Activated CD4-positive, alpha-beta T cell treated with anti-CD3 and anti-CD28 coated beads for 36 hours (primary cell): ENCODE results near the gene ALS2. TPM values are rescaled to one million over a fixed set of nuclear protein-coding genes. Genes with fewer than 3 reads are reported as not detected.

Source experiments
- ATAC-seq: fragments of 200-7000 bp; cut with Tn5 transposase; one replicate; pipeline ENCODE4 v1.10.0; 2021; ENCODE audit warnings: mild to moderate bottlenecking, moderate library complexity
- CTCF ChIA-PET: fragments of 350-600 bp; sonication (Branson Sonifier 250); formaldehyde crosslinking; loops from one replicate; lab custom pipeline; 2021; ENCODE audit warnings: antibody characterized with exemption; lab: Charles Lee
- POLR2A ChIA-PET: fragments of 350-600 bp; sonication (Branson Sonifier 250); formaldehyde crosslinking; loops from one replicate; lab custom pipeline; 2021; ENCODE audit warnings: antibody characterized with exemption, inconsistent platforms; lab: Charles Lee
- DNase-seq: peaks from one replicate; pipeline ENCODE4 v3.0.0-alpha.2; 2020
- H3K27ac Mint-ChIP-seq: one replicate; pipeline ENCODE4 v1.8.0; 2021; ENCODE audit warnings: mixed read lengths
- H3K27me3 Mint-ChIP-seq: one replicate; pipeline ENCODE4 v1.8.0; 2021; ENCODE audit warnings: mixed read lengths
- H3K36me3 Mint-ChIP-seq: one replicate; pipeline ENCODE4 v1.8.0; 2021; ENCODE audit warnings: low read depth, mixed read lengths
- H3K4me1 Mint-ChIP-seq: one replicate; pipeline ENCODE4 v1.8.0; 2021; ENCODE audit warnings: mixed read lengths
- H3K4me3 Mint-ChIP-seq: one replicate; pipeline ENCODE4 v1.8.0; 2021; ENCODE audit warnings: mild to moderate bottlenecking, moderate library complexity, mixed read lengths
- H3K9me3 Mint-ChIP-seq: one replicate; pipeline ENCODE4 v1.8.0; 2021; ENCODE audit warnings: low read depth, mixed read lengths
- intact Hi-C, 2 experiments: fragments of 100-400 bp; cut with DNase I in 1 of 2; cut with micrococcal nuclease in 1 of 2; formaldehyde crosslinking; loops; one replicate each; pipeline versions ENCODE4 v1.14.2 to v1.15.1; 2022 to 2024; cut with DNase I, micrococcal nuclease
- total RNA-seq, 2 experiments: library from RNA; stranded (reverse); gene quantifications; one replicate each; pipeline ENCODE4 v1.2.3, GENCODE V29; 2021

The ALS2 gene
- total RNA-seq, 2 experiments from 2014 or later = 12.3 to 12.4 TPM

DNA sequence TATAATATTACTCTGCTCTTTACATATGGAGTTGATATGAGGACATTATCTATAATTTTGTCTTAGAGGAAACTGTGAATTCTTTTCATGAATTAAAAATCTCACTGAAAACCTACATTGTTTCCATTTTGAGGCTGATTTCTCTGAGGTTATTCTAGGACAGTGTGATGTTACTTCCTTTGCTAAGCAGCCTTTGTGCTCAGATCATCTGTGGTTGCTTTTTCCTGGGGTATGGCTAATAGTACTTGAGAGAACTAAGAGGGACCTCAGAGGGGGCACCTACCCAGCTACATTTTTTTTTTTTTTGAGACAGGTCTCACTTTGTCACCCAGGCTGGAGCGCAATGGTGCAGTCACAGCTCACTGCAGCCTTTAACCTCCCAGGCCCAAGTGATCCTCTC is 73.6 kb downstream of the ALS2 start:
- Mint-ChIP-seq H3K27me3 (no peaks in the 10 kb centered on the region), H3K4me3 (no peak overlapping the region), H3K9me3 (no peaks in the 10 kb centered on the region), H3K27ac (no peak overlapping the region), H3K36me3 (peaks cover 8% of the 10 kb centered on the region), H3K4me1 (no peaks in the 10 kb centered on the region)
- ChIA-PET CTCF (no interaction called here), POLR2A (no interaction called here)
- ATAC-seq (no peak), DNase-seq (no peak)
- intact Hi-C loops = no loop called here

- DNase-seq (no peak), ATAC-seq (no peak)
- Mint-ChIP-seq H3K27ac (no peak overlapping the region), H3K9me3 (no peaks in the 10 kb centered on the region), H3K27me3 (no peaks in the 10 kb centered on the region), H3K36me3 (peaks cover 8% of the 10 kb centered on the region), H3K4me3 (no peak overlapping the region), H3K4me1 (no peaks in the 10 kb centered on the region)
- intact Hi-C loops = no loop called here
- ChIA-PET POLR2A (no interaction called here), CTCF (no interaction called here)
Observed at GRCh38 chr2:201704536-201704935, 76.2 kb downstream of the ALS2 start.

- no peak for ATAC-seq
Observed at GRCh38 chr2:201701646-201702045, 79.1 kb downstream of the ALS2 start.

DNA sequence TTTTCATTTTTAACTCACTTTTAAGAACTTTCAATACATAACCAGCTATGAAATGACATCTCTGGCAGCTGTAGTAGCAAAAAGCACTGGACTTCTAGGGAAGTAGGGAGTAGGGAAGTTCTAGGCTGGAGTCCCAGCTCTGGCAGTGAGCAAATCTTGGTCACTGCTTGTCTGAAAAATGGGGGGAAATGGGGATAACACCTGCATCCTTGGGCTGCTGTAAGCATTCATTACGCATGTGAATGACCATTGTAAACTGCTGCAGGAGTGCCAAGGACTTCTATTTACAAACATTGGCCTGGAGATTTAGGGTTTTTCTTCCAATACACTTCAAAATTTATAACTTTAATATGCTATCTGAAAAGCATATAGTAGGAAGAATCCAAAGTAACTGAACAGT is 81.3 kb downstream of the ALS2 start:
- ChIA-PET POLR2A (no interaction called here), CTCF (no interaction called here)
- Mint-ChIP-seq H3K36me3 (peaks cover 3% of the 10 kb centered on the region), H3K9me3 (no peaks in the 10 kb centered on the region), H3K27ac (no peak overlapping the region), H3K27me3 (no peaks in the 10 kb centered on the region), H3K4me3 (no peak overlapping the region), H3K4me1 (peaks cover 3% of the 10 kb centered on the region)
- intact Hi-C loops = no loop called here
- no peak for DNase-seq
- ATAC-seq = no peak

More at GRCh38 chr2:201701646-201702045, 79.1 kb downstream of the ALS2 start:
- no peak for DNase-seq
- intact Hi-C loops = no loop called here
- H3K4me1 Mint-ChIP-seq = peaks cover 3% of the 10 kb centered on the region
- H3K9me3 Mint-ChIP-seq = no peaks in the 10 kb centered on the region
- no peak overlapping the region for H3K27ac Mint-ChIP-seq
- no peak overlapping the region for H3K4me3 Mint-ChIP-seq
- POLR2A ChIA-PET = interaction anchor here (0.6 kb wide), 1 partner anchor 79 kb away, joined by 3 read pairs; the partner anchor contains the start of gene ALS2
- H3K36me3 Mint-ChIP-seq = peaks cover 8% of the 10 kb centered on the region
- CTCF ChIA-PET = no interaction called here
- no peaks in the 10 kb centered on the region for H3K27me3 Mint-ChIP-seq

DNA sequence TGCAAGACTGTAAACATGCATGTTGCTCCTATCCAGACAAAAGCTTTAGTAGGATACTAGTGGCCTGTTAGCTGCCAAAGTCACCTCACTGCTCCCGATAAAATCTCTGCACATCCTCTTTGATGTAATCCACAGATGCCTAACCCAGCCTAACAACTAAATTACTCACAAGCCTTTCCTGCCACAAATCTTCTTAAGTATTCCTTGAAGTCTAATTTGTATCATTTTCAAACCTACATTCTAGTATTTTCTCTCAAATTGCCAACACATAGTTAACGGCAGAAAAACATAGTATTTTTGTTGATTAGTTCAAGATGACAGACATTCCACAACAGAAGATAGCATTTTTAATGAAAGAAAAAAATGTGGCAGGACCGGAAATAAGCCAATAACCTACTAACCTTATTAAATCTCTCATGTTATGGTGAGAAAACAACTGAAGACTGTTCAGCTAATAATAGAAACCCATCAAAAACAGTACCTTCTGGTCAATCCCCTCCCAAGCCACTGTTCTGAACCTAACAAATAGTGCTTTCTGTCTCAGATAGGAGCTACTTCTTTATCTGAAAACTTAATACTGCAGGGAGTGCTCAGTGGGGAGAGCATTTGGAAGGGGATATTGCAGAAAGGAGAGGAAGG is 82.0 kb downstream of the ALS2 start, which contains the start of gene MPP4:
Gene MPP4 (minus strand): TSS at position 57 of the 639 bp plus-strand sequence. CDS start 4,690 bp downstream, outside the sequence.
- Mint-ChIP-seq H3K4me1 (peaks cover 3% of the 10 kb centered on the region), H3K36me3 (peaks cover 2% of the 10 kb centered on the region), H3K4me3 (no peak within 1 kb of the TSS), H3K9me3 (no peaks in the 10 kb centered on the region), H3K27me3 (no peaks in the 10 kb centered on the region), H3K27ac (no peak within 1 kb of the TSS)
- ChIA-PET CTCF (no interaction called here), POLR2A (no interaction called here)
- ATAC-seq (no peak), DNase-seq (no peak)
- intact Hi-C loops = no loop called here

DNA sequence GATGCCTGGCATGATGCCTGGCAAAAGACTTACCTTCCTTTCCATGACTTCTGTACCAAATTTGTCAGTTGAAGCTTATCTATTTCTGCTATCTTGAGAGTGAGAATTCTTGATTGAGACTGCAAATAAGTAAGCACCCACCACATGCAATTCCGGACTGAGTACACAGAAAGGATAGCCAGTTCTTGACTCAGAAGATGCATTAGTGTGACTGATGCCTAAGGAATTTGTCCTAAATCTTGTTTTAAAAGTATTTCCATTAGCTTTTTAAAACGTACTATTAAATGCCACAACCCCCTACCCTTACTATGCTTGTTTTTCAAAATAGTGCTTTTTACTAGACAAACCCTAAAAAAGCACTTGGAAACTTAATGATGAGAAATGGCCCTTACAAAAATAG is 82.8 kb downstream of the ALS2 start:
- no peaks in the 10 kb centered on the region for H3K9me3 Mint-ChIP-seq
- no peaks in the 10 kb centered on the region for H3K27me3 Mint-ChIP-seq
- no peaks in the 10 kb centered on the region for H3K36me3 Mint-ChIP-seq
- no peak overlapping the region for H3K27ac Mint-ChIP-seq
- POLR2A ChIA-PET = no interaction called here
- no peak overlapping the region for H3K4me3 Mint-ChIP-seq
- intact Hi-C loops = no loop called here
- CTCF ChIA-PET = no interaction called here
- H3K4me1 Mint-ChIP-seq = peaks cover 3% of the 10 kb centered on the region
- DNase-seq (no peak), ATAC-seq (no peak)

DNA sequence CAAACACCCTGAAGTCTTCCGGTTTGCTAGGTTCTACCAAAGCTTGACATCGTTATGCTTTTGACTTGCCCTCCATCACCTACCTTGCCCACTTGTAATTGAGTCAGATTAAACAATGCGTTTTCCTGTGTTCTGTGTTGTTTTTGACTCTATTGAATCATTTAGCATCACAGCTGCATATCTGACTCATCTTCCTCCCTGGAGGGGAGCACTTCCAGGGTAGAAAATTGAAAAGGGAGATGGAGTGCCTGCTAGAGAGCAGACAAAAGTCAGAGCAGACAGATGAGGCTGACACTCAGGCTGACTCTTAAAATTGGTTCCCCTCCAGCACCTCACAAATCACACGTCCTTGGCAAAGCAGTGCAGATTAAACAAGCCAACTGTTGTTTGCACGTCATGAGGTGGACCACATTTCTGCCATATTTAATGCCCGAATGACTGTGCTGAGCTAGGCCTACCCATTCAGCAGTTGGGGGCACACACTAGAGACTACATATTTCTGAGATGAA is 84.5 kb downstream of the ALS2 start:
- CTCF ChIA-PET = interaction anchor here (0.6 to 0.8 kb wide), 2 partner anchors 8 to 13 kb away, joined by 3 read pairs; no protein-coding TSS in a partner anchor
- H3K9me3 Mint-ChIP-seq = no peaks in the 10 kb centered on the region
- ATAC-seq (no peak), DNase-seq (no peak)
- no peak overlapping the region for H3K4me3 Mint-ChIP-seq
- no peaks in the 10 kb centered on the region for H3K27me3 Mint-ChIP-seq
- POLR2A ChIA-PET = no interaction called here
- peaks cover 3% of the 10 kb centered on the region for H3K4me1 Mint-ChIP-seq
- H3K36me3 Mint-ChIP-seq = no peaks in the 10 kb centered on the region
- intact Hi-C loops = no loop called here
- H3K27ac Mint-ChIP-seq = no peak overlapping the region

GRCh38 chr2:201685156-201685555 is 95.6 kb downstream of the ALS2 start:
- ChIA-PET CTCF (no interaction called here), POLR2A (no interaction called here)
- Mint-ChIP-seq H3K36me3 (no peaks in the 10 kb centered on the region), H3K27me3 (peaks cover 7% of the 10 kb centered on the region), H3K4me3 (no peak overlapping the region), H3K9me3 (no peaks in the 10 kb centered on the region), H3K4me1 (no peaks in the 10 kb centered on the region), H3K27ac (no peak overlapping the region)
- ATAC-seq = no peak
- intact Hi-C loops = no loop called here
- no peak for DNase-seq

GRCh38 chr2:201680743-201681142 is 100.0 kb downstream of the ALS2 start:
- no peak overlapping the region for H3K27ac Mint-ChIP-seq
- ChIA-PET POLR2A (no interaction called here), CTCF (interaction anchor here (0.6 to 1.4 kb wide), 3 partner anchors 25 to 512 kb away, joined by 3 to 4 read pairs (median 4); no protein-coding TSS in a partner anchor)
- ATAC-seq = no peak
- peaks cover 3% of the 10 kb centered on the region for H3K27me3 Mint-ChIP-seq
- no peak overlapping the region for H3K4me3 Mint-ChIP-seq
- H3K9me3 Mint-ChIP-seq = no peaks in the 10 kb centered on the region
- DNase-seq = peak; percentile 41
- no peaks in the 10 kb centered on the region for H3K36me3 Mint-ChIP-seq
- intact Hi-C loops = no loop called here
- no peaks in the 10 kb centered on the region for H3K4me1 Mint-ChIP-seq

GRCh38 chr2:201678401-201678800 is 102.3 kb downstream of the ALS2 start:
- Mint-ChIP-seq H3K27ac (no peak overlapping the region), H3K9me3 (no peaks in the 10 kb centered on the region), H3K4me1 (no peaks in the 10 kb centered on the region), H3K36me3 (no peaks in the 10 kb centered on the region), H3K4me3 (no peak overlapping the region), H3K27me3 (peaks cover 1% of the 10 kb centered on the region)
- POLR2A ChIA-PET = no interaction called here
- CTCF ChIA-PET = interaction anchor here (0.6 kb wide), 1 partner anchor 263 kb away, joined by 3 read pairs; no protein-coding TSS in a partner anchor
- DNase-seq = no peak
- intact Hi-C loops = no loop called here
- no peak for ATAC-seq

- CTCF ChIA-PET = no interaction called here
- Mint-ChIP-seq H3K36me3 (no peaks in the 10 kb centered on the region), H3K4me3 (no peak overlapping the region), H3K27ac (no peak overlapping the region), H3K9me3 (no peaks in the 10 kb centered on the region), H3K27me3 (peaks cover under 1% of the 10 kb centered on the region), H3K4me1 (no peaks in the 10 kb centered on the region)
- ATAC-seq = no peak
- POLR2A ChIA-PET = no interaction called here
- DNase-seq = no peak
- intact Hi-C loops = no loop called here
Observed at GRCh38 chr2:201675454-201675853, 105.3 kb downstream of the ALS2 start.

DNA sequence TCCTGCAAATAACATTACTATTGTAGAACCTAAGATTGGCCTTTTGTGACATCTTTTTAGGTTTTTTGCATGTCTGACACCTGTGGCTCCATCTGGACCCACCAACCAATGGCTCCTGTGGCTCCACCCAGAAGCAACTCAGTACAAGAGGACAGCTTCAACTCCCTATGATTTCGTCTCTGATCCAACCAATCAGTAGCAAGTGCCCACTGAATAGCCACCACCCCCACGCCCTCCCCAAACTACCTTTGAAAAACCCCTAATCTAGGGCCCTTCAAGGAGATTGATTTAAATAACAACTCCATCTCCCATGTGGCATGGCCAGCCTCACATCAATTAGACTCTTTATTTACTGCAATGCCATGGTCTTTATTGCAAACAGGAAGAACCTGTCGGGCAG is 105.9 kb downstream of the ALS2 start:
- H3K4me3 Mint-ChIP-seq = no peak overlapping the region
- no peak for ATAC-seq
- ChIA-PET POLR2A (no interaction called here), CTCF (no interaction called here)
- H3K36me3 Mint-ChIP-seq = no peaks in the 10 kb centered on the region
- intact Hi-C loops = no loop called here
- H3K27me3 Mint-ChIP-seq = no peaks in the 10 kb centered on the region
- H3K27ac Mint-ChIP-seq = no peak overlapping the region
- H3K4me1 Mint-ChIP-seq = no peaks in the 10 kb centered on the region
- H3K9me3 Mint-ChIP-seq = no peaks in the 10 kb centered on the region
- DNase-seq = no peak
